Measurements from ENCODE around the gene EGFL8. TPM values are rescaled to one million over a fixed set of nuclear protein-coding genes. Genes with fewer than 3 reads are reported as not detected.
A peak's percentile ranks its signal among the peaks of the same experiment; 100 is the strongest.
"Not testable (repeated sequence)": the region's sequence is repeated elsewhere in the genome, so short reads cannot be mapped to it uniquely, and the experiment has no call there.

EGFL8 gene
- total RNA-seq, result 6.3 TPM

DNA sequence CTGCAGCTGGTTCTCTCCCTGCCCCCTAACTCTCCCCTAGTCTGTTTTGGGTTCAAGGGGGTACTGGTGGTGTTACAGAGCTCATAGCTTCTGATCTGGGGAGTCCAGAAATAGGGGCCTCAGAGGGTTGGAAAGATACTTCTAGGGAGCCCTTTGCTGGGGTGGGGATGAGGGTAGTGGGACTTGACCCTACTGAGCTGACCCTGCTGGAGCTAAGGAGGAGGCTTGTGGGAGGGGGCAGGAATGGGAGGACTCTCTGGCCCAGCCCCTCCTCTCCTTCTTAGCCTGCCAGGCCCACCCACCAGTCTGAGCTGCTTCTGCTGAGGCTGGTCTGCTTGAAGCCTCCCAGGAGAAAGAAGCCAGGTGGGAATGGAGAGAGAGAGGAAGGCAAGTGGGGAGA is at the start of gene EGFL8:
TSS of gene EGFL8 (plus strand) at position 301 of the 400 bp plus-strand sequence. CDS start 1,571 bp downstream, outside the sequence.
- DNase-seq (ENCODE audit: low spot score) (no peak), ATAC-seq (no peak)

DNA sequence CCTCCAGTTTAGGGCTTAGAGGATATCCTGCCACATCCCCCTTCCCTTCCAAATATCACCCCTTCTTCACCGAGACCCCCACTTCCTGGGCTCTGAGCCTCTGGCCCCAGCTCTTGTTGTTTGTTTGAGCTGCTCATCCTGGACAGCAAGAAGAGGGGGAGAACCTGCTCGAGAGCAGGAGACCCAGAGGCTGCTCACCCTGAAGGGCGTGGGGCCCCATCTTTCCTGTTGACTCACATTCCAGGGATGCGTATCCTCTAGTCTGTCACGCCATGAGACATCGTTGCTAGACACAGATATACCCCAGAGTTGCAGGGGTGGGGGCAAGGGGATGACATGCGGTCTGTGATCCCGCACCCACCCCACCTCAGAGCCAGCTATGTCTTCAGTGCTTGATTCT is 49.6 kb upstream of the EGFL8 start:
- ATAC-seq (no peak), DNase-seq (ENCODE audit: low spot score) (no peak)

DNA sequence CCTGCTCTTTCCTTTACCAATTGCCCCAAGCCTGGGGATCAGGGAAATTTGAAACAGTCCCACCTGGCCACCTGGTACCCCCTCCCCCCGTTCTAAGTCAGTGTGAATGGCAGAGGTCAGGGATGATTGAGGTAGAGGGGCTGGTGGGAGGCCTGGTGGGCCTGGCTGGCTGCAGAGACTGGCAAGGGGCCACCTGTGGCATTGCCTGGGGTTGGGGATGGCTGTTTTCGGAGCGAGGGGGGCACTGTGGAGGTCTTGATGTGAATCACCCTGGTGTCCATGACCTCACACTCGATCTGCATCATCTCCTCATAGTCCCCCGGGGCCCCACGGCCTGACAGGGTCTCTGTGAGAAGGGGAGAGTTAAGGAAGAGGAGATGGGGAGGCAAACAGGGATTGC is 48.8 kb upstream of the EGFL8 start:
- DNase-seq (ENCODE audit: low spot score), result no peak
- ATAC-seq, result no peak

- no peak for ATAC-seq
- DNase-seq (ENCODE audit: low spot score), result no peak
Observed at GRCh38 chr6:32116674-32117073, 47.7 kb upstream of the EGFL8 start.

DNA sequence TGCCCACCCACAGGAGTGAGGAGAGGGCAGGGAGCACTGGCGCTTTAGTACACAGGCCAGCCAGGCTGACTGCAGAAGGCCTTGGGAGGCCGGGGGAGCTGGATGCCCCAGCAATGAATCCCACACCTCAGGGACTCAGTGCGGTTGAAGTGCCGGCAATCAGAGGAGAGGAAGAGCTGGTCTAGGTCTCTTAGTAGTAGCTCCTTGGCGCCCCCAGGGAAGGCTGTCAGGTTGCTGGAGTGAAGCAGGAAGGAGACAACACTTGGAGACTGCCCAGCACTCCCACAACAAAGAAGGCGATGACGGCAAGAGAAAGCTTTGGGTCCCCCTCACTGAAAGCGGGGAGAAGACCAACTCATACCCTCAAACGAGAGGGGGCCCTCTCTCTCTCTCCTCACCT is 46.9 kb upstream of the EGFL8 start:
- no peak for ATAC-seq
- DNase-seq (ENCODE audit: low spot score), result no peak

DNA sequence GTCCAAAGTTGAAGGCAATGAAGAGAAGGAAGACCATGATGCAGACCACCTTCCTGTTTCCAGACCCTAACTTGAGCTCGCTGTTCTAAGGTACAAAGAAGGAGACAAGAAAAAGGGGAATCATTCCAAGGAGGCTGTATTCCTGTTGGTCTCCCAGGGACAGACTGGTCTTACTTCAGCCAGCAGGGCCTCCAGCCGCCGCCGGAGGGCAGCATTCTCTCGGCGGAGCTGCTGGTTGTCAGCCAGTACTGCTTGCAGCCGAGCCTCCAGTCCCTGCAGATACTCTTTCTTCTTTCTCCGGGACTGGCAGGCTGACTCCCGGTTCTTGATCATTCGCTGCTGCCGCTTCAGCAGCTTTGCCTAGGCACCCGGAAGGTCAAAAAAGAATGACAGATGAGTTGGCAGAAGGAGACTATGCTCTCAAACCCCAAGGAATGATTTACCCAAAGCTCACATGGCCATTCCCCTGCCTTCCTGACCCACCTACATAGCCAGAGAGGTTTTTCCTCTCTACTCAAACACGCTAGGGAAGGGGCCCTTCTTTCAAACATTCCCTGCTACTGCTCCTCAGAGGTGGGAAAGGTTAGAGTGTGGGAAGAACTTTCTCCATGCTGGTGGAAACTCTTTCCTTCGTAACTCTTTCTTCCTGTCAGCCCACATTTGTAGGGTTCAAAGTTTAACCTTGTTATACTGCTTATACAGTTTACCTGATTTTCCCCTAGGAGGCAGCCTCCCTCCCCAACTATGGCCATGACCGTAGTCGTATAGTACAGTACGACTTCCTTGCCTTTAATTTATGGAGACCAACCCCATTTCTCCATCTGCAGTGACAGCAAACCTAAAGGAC is 45.4 kb upstream of the EGFL8 start:
- DNase-seq (ENCODE audit: low spot score) (peak; percentile 88), ATAC-seq (peak; percentile 95)

GRCh38 chr6:32120573-32121059 is 43.8 kb upstream of the EGFL8 start:
- DNase-seq (ENCODE audit: low spot score) (no peak), ATAC-seq (no peak)

DNA sequence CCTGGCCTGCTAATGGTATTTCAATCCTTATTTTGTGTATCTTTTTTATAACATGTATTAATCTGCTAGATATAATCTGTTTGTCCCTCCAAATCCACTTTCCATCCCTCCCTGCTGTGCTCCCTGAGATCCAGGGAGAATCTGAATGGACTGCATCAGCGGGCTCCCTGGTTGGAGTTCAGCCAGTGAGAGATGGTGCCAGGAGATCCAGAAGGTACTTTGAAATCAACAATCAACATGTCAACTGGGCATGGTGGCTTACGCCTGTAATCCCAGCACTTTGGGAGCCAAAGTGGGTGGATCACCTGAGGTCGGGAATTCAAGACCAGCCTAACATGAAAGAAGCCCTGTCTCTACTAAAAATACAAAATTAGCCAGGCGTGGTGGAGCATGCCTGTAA is 40.7 kb upstream of the EGFL8 start:
- DNase-seq (ENCODE audit: low spot score), result no peak
- ATAC-seq, result no peak

- ATAC-seq (no peak), DNase-seq (ENCODE audit: low spot score) (no peak)
Observed at GRCh38 chr6:32126880-32127279, 37.5 kb upstream of the EGFL8 start.

- ATAC-seq (no peak), DNase-seq (ENCODE audit: low spot score) (no peak)
Observed at GRCh38 chr6:32127409-32127716, 37.0 kb upstream of the EGFL8 start.

DNA sequence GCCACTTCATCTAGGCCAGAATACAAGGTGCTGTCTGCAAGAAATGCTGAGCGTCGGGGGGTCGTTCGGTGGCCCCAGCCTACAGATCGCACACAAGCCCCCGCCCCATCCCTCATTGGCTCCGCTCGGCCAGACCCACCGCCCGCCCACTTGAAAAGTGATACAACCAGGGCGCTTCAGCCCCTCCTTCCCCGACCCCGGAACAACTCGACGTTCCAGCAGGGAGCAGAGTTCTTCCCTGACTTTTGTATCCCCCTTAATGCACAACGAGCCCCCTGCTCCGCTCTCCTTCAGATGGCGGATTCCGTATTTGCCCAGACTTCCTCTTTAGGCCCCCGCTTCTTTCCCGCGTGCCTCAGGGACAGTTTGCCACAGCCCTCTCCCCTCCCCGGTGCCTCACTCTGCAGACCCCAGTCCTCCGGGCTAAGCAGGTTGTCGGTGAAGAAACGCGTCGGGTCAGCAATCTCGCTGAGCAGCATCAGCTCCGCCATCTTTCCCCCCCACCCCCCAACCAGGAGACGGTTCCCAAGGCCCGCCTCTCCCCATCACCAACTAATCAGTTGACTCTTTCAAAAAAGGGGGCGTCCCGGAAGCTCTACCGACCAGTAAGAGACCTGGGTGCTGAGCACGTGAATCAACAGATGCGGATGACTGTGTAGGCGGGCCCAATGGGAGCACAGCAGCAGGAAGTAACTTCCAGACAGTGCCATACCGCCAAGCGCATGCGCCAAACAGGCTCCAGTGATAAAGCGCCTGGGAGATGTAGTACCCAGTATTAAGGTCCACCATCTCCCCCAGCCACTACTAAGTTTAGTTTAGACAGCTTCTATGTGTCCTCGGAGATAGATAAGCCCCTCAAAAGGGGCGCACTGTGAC is 36.4 kb upstream of the EGFL8 start, which contains the start of gene ATF6B:
TSS of gene ATF6B (minus strand) at position 530 of the 876 bp plus-strand sequence. CDS start at position 491, 39 bp downstream.
- DNase-seq (ENCODE audit: low spot score), result peak; percentile 99
- peak; percentile 87 for ATAC-seq

DNA sequence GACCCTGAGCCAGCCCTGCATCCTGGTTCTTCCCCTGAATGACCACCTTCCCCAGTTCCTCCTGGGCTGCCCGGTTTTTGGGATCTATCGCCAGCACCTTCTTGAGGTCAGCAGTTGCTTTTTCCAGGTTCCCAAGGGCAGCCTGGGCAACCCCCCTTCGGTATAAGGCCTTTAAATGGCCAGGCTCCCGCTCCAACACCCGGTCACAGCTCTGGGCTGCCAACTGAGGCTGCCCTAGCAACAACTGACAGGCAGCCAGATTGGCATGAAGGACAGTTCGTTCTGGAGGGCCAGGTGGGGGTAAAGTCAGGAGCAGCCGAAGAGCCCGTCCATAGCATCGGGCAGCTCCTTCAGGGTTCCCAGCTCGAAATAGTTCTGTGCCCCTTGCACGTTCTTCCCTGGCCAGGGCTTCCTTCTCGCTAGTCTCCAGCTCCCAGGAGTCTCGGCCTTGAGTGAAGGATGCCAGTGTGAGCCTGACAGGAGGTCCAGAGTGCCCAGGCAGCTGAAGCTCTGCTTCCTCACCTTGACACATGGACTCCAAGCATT is 35.6 kb upstream of the EGFL8 start:
- DNase-seq (ENCODE audit: low spot score) (no peak), ATAC-seq (no peak)

GRCh38 chr6:32129297-32130088 is 34.9 kb upstream of the EGFL8 start:
- peak; percentile 65 for ATAC-seq
- DNase-seq (ENCODE audit: low spot score), result no peak

GRCh38 chr6:32131439-32131948 is 32.9 kb upstream of the EGFL8 start:
- DNase-seq (ENCODE audit: low spot score), result no peak
- no peak for ATAC-seq

GRCh38 chr6:32132110-32132509 is 32.3 kb upstream of the EGFL8 start:
- ATAC-seq (no peak), DNase-seq (ENCODE audit: low spot score) (no peak)

DNA sequence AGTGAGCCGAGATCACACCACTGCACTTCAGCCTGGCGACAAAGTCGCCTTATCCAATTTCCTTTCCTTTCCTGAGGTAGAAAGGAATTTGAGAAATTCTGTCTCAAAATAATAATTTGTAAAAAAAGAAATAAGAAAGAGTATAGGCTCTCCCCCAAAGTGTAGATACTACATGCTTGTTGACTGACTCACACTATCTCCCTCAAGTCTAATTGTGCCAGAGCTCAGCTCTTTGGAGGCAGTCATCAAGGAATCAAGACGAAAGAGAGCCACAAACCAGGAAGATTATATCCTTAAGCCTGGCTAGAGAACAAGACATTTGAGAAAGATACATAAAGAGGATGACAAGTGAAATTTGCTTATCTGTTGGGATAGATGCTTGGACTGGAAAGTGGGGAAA is 30.6 kb upstream of the EGFL8 start:
- ATAC-seq, result no peak
- DNase-seq (ENCODE audit: low spot score), result no peak

DNA sequence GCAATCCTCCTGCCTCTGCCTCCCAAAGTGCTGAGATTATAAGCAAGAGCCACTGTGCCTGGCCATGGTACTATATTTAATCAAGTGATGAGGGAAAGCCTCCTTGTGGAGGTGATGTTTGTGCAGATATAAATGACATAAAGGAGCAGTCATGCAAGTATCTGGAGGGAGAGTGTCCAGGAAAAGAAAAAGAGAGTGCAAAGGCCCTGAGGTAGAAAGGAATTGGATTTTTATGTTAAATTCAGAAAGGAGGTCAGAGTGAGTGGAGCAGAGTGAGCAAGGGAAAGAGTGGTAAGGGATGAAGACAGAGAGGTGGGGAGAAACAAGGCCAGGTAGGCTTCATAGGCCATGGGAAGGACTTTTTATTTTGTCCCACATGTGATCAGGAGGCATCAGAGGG is 26.9 kb upstream of the EGFL8 start:
- ATAC-seq (no peak), DNase-seq (ENCODE audit: low spot score) (no peak)

DNA sequence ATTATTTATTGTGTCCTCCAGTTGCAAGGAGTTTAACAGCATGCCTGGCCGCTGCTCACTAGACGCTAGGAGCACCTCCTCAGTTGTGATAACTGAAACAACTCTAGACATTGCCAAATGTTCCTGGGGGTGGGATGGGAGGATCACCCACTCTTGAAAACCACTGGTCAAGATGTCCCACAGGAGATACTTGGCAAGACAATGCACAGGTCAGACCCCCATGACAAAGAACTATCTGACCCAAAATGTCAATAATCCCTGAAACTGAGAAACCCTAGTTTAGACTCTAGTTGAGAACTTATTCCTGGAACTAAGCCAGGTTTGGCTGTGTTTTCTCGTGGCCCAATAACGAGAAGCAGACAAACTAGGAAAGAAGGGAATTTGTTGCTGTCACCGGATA is 24.8 kb upstream of the EGFL8 start:
- DNase-seq (ENCODE audit: low spot score), result no peak
- no peak for ATAC-seq

- peak; percentile 70 for ATAC-seq
- no peak for DNase-seq (ENCODE audit: low spot score)
Observed at GRCh38 chr6:32140420-32141046, 23.9 kb upstream of the EGFL8 start.

DNA sequence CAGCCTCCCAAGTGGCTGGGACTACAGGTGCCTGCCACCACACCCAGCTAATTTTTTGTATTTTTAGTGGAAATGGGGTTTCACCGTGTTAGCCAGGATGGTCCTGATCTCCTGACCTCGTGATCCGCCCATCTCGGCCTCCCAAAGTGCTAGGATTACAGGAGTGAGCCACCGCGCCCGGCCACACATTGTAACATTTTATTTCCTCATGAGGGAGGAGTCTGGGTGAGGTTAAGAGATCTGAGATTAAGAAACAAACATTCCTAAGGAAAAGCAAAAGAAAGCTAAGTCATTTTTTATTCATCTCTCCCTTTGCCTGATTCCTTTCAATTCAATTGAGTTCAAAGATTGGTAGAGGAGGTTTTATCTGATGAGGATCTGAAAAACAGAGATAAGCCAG is 20.2 kb upstream of the EGFL8 start:
- ATAC-seq; DNase-seq (ENCODE audit: low spot score): not testable (repeated sequence)

All from left lobe of liver (tissue), 2 donors.